Smooth muscle cell (in vitro differentiated cells): ENCODE results near the gene S100A14. TPM values are rescaled to one million over a fixed set of nuclear protein-coding genes. Genes with fewer than 3 reads are reported as not detected.

Experiments used
- DNase-seq: peaks from one replicate; lab custom pipeline; 2025; ENCODE audit not compliant: unreplicated experiment; lab: John Stamatoyannopoulos, UW
- H2AFZ ChIP-seq: fragments of 200-600 bp; sonication (generic); 2 replicates; pipeline ENCODE4 v1.6.0; 2016; ENCODE audit warnings: antibody characterized with exemption, low read depth, mild to moderate bottlenecking
- H3F3A ChIP-seq: fragments of 200-600 bp; sonication (generic); 2 replicates; pipeline ENCODE4 v1.6.0; 2017; ENCODE audit warnings: antibody characterized with exemption, low read depth
- H3K27ac ChIP-seq: fragments of 200-600 bp; sonication (generic); 2 replicates; pipeline ENCODE4 v1.5.1; 2016; ENCODE audit warnings: low read depth, mild to moderate bottlenecking
- H3K27me3 ChIP-seq: fragments of 200-600 bp; sonication (generic); 2 replicates; pipeline ENCODE4 v1.6.1; 2016; ENCODE audit warnings: low read depth, mild to moderate bottlenecking
- H3K36me3 ChIP-seq: fragments of 200-600 bp; sonication (generic); 2 replicates; pipeline ENCODE4 v1.5.1; 2016; ENCODE audit warnings: low read depth
- H3K4me1 ChIP-seq: fragments of 200-600 bp; sonication (generic); 2 replicates; pipeline ENCODE4 v1.5.1; 2016; ENCODE audit warnings: low read depth
- H3K4me2 ChIP-seq: fragments of 200-600 bp; sonication (generic); 2 replicates; pipeline ENCODE4 v1.6.0; 2016; ENCODE audit warnings: mild to moderate bottlenecking
- H3K4me3 ChIP-seq: fragments of 200-600 bp; sonication (generic); 2 replicates; pipeline ENCODE4 v1.5.1; 2016; ENCODE audit warnings: mild to moderate bottlenecking
- H3K79me2 ChIP-seq: fragments of 200-600 bp; sonication (generic); 2 replicates; pipeline ENCODE4 v1.6.0; 2016; ENCODE audit warnings: low read depth, mild to moderate bottlenecking
- H3K9ac ChIP-seq: fragments of 200-600 bp; sonication (generic); 2 replicates; pipeline ENCODE4 v1.6.0; 2016; ENCODE audit warnings: low read depth
- H3K9me3 ChIP-seq: fragments of 200-600 bp; sonication (generic); replicated peaks from 2 replicates; pipeline ENCODE4 v1.5.1; 2016; ENCODE audit warnings: low read depth
- H4K20me1 ChIP-seq: fragments of 200-600 bp; sonication (generic); 2 replicates; pipeline ENCODE4 v1.6.0; 2016; ENCODE audit warnings: low read depth
- WGBS: methylation state at CpG from one replicate; pipeline ENCODE4 v1.1.7; 2016; ENCODE audit warnings: low lambda C conversion rate; 5-methylcytosine and 5-hydroxymethylcytosine counted together
- polyA plus RNA-seq: library from polyadenylated mRNA; unstranded; fragments of >200 nt; fragmentation: Nextera tagmentation; extraction: Ambion mirVana; gene quantifications from 2 replicates; pipeline ENCODE4 v1.2.1, GENCODE V29; 2016
- total RNA-seq: library from RNA; depleted of rRNA; stranded (reverse); fragments of >200 nt; gene quantifications from 2 replicates; pipeline ENCODE4 v1.2.3, GENCODE V29; 2014
- TF ChIP-seq, protein P1 (sequence below): fragments of 200-600 bp; sonication (generic); IDR thresholded peaks from 2 replicates; pipeline ENCODE4 v1.5.1; 2017; ENCODE audit warnings: borderline replicate concordance, mild to moderate bottlenecking, antibody characterized with exemption; ENCODE audit not compliant: insufficient read depth, poor library complexity, severe bottlenecking

S100A14 gene
- total and polyA plus RNA-seq, 2 experiments from 2014 or later = 11.0 to 25.1 TPM

DNA sequence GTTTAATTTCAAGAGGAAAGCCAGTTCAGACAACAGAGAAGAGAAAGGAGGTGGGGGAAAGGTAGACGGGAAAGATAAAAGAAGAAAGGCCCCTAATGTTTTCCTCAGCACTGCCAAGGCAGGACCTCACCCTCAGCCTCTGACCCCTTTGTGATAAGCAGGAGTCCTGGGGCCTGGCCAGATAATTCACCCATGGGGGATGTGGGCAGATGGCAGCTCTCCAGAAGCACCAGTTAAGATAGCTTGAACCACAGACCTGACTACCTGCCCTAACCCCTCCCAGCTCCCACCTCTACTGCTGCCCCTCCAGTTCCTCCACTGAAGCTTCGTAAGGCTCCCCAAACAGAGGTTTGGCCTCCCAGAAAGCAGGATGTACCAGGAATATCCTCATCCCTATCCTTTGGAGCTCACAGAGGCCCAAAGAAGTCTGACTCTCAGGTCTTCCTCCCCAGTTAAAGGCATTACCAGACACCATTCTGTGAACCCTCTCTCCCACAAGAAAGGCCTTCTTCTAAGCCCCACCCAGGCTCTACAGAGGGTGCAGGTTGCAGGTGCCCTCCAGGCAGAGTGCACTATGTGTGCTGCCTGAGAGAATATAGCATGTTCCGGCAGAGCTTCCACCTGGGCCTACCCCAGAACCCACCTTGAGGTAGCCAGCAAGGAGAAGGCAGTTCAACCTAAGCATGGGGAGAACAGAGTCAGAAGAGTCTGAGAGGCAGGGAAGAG is 33.2 kb upstream of the S100A14 start:
- H3K36me3 ChIP-seq = peaks cover 4% of the 10 kb centered on the region
- H3K4me1 ChIP-seq = no peaks in the 10 kb centered on the region
- H3K9me3 ChIP-seq = no peaks in the 10 kb centered on the region
- no peak overlapping the region for H3K9ac ChIP-seq
- peaks cover 1% of the 10 kb centered on the region for H4K20me1 ChIP-seq
- H3K27ac ChIP-seq = no peak overlapping the region
- H3K4me2 ChIP-seq = no peak overlapping the region
- no peaks in the 10 kb centered on the region for H3K79me2 ChIP-seq
- H2AFZ ChIP-seq = no peak overlapping the region
- DNase-seq = no peak
- TF ChIP-seq, protein P1, sequence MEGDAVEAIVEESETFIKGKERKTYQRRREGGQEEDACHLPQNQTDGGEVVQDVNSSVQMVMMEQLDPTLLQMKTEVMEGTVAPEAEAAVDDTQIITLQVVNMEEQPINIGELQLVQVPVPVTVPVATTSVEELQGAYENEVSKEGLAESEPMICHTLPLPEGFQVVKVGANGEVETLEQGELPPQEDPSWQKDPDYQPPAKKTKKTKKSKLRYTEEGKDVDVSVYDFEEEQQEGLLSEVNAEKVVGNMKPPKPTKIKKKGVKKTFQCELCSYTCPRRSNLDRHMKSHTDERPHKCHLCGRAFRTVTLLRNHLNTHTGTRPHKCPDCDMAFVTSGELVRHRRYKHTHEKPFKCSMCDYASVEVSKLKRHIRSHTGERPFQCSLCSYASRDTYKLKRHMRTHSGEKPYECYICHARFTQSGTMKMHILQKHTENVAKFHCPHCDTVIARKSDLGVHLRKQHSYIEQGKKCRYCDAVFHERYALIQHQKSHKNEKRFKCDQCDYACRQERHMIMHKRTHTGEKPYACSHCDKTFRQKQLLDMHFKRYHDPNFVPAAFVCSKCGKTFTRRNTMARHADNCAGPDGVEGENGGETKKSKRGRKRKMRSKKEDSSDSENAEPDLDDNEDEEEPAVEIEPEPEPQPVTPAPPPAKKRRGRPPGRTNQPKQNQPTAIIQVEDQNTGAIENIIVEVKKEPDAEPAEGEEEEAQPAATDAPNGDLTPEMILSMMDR = no peak
- H3F3A ChIP-seq = peaks cover 15% of the 10 kb centered on the region
- H3K27me3 ChIP-seq = no peaks in the 10 kb centered on the region
- 63% methylated on average over 3 of the region's 3 CpGs for WGBS
- H3K4me3 ChIP-seq = no peak overlapping the region

DNA sequence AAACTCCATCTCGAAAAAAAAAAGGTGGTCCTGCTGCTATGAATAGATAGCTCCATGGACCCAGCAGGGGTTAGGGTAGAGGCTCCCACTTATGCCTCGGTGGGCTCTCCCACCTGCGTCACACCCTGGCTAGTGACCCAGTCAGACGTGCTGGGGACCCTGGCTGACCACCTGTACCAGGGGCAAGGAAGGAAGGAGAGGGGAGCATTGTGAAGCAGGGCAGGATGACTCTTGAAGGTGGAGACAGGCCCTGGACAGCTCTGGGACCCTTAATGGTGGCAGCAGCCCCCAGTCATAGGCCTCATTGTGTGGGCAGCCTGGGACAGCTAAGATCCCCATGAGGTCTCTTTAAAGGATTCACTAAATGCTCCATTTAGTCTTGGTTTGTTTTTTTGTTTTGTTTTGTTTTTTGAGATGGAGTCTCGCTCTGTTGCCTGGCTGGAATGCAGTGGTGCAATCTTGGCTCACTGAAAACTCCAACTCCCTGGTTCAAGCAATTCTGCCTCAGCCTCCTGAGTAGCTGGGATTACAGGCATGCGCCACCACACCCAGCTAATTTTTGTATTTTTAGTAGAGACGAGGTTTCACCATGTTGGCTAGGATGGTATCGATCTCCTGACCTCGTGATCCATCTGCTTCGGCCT is 32.0 kb upstream of the S100A14 start:
- H3K36me3 ChIP-seq = peaks cover 14% of the 10 kb centered on the region
- DNase-seq = no peak
- no peak overlapping the region for H2AFZ ChIP-seq
- no peak overlapping the region for H3K27ac ChIP-seq
- no peak overlapping the region for H3K4me2 ChIP-seq
- H3K79me2 ChIP-seq = no peaks in the 10 kb centered on the region
- peaks cover 26% of the 10 kb centered on the region for H3F3A ChIP-seq
- H3K9ac ChIP-seq = no peak overlapping the region
- no peaks in the 10 kb centered on the region for H3K27me3 ChIP-seq
- no peak overlapping the region for H3K4me3 ChIP-seq
- 92% methylated on average over 10 of the region's 10 CpGs for WGBS
- no peaks in the 10 kb centered on the region for H3K4me1 ChIP-seq
- TF ChIP-seq, protein P1 = no peak
- peaks cover 13% of the 10 kb centered on the region for H4K20me1 ChIP-seq
- no peaks in the 10 kb centered on the region for H3K9me3 ChIP-seq

DNA sequence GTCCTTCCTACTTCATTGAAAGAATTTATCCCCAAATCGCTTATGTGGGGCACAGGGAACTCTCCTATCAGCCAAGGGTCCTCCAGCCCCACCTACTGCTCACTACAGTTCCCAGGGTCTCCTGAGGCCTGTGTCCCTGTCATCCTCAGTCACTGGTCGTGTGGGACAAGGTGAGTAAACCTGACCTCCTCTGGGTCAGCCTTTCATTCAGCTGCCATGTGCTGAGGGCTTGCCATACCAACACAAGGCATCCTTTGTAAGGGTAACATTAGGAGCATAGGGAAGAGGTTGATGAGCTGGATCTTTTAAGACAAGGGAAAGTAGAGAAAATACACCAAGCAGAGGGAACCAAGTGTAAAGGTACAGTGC is 31.2 kb upstream of the S100A14 start:
- Histone ChIP-seq H3K27ac (no peak overlapping the region), H3K27me3 (no peaks in the 10 kb centered on the region), H3K4me2 (no peak overlapping the region), H3K36me3 (peaks cover 20% of the 10 kb centered on the region), H3F3A (peaks cover 28% of the 10 kb centered on the region), H2AFZ (no peak overlapping the region), H4K20me1 (peaks cover 21% of the 10 kb centered on the region), H3K9ac (no peak overlapping the region), H3K79me2 (peaks cover under 1% of the 10 kb centered on the region), H3K4me3 (no peak overlapping the region), H3K9me3 (no peaks in the 10 kb centered on the region), H3K4me1 (no peaks in the 10 kb centered on the region)
- no peak for DNase-seq
- 77% methylated on average over 2 of the region's 2 CpGs for WGBS
- TF ChIP-seq, protein P1 = no peak
